Tibial nerve (tissue), 4 donors: ENCODE results near the gene ITM2C. TPM values are rescaled to one million over a fixed set of nuclear protein-coding genes. Genes with fewer than 3 reads are reported as not detected.

ENCODE experiments used
- DNase-seq, 2 donors: peaks; one replicate each; pipeline ENCODE4 v3.0.0-alpha.2; 2019; ENCODE audit warnings: low spot score in 2 of 2
- H3K27ac ChIP-seq, 4 donors: fragments of 200-600 bp; sonication (generic) in 3 of 4; one replicate each; pipeline ENCODE4 v1.5.1; 2017 to 2019; ENCODE audit warnings: mild to moderate bottlenecking in 1 of 4
- H3K27me3 ChIP-seq, 2 donors: fragments of 200-600 bp; sonication (generic) in 1 of 2; one replicate each; pipeline versions ENCODE4 v1.5.1 to v1.6.0; 2017 to 2019
- H3K36me3 ChIP-seq, 3 donors: fragments of 200-600 bp; sonication (generic); one replicate each; pipeline ENCODE4 v1.5.1; 2018 to 2019
- H3K4me1 ChIP-seq, 4 donors: fragments of 200-600 bp; sonication (generic) in 3 of 4; one replicate each; pipeline ENCODE4 v1.5.1; 2017 to 2019
- H3K4me3 ChIP-seq, 4 donors: fragments of 200-600 bp; sonication (generic) in 3 of 4; one replicate each; pipeline ENCODE4 v1.5.1; 2017 to 2019; ENCODE audit warnings: mild to moderate bottlenecking in 1 of 4, moderate library complexity in 1 of 4
- H3K9me3 ChIP-seq, 4 donors: fragments of 200-600 bp; sonication (generic) in 3 of 4; one replicate each; pipeline ENCODE4 v1.5.1; 2017 to 2019
- CTCF ChIP-seq, 5 experiments: fragments of 200-600 bp in 3 of 5; fragments of 450-650 bp in 2 of 5; sonication (generic) in 3 of 5; IDR thresholded peaks; one replicate each; pipeline ENCODE4 v1.5.1; 2016 to 2019; ENCODE audit warnings: antibody characterized with exemption in 5 of 5, mild to moderate bottlenecking in 3 of 5, moderate library complexity in 2 of 5
- EP300 ChIP-seq, 2 donors: sonication (generic); formaldehyde crosslinking; IDR thresholded peaks; one replicate each; pipeline ENCODE4 v1.6.1; 2017; ENCODE audit warnings: antibody characterized with exemption in 2 of 2, mild to moderate bottlenecking in 1 of 2
- POLR2A ChIP-seq, 2 donors: fragments of 450-650 bp; IDR thresholded peaks; one replicate each; pipeline ENCODE4 v1.6.1; 2017; ENCODE audit warnings: antibody characterized with exemption in 2 of 2, mild to moderate bottlenecking in 2 of 2, moderate library complexity in 2 of 2
- WGBS, 2 donors: methylation state at CpG; one replicate each; pipeline ENCODE4 v1.1.5; 2018; 5-methylcytosine and 5-hydroxymethylcytosine counted together
- total RNA-seq, 4 donors: library from RNA; depleted of rRNA; stranded (reverse); fragments of >200 nt; gene quantifications; one replicate each; pipeline ENCODE4 v1.1.0, GENCODE V29; 2016

The ITM2C gene
- total RNA-seq, 4 donors from 2014 or later, result 80.1 to 146 (median 128) TPM

GRCh38 chr2:230879891-230880290 is 15.1 kb downstream of the ITM2C start:
- Histone ChIP-seq H3K27ac (no peak overlapping the region), H3K27me3 (no peaks in the 10 kb centered on the region), H3K4me3 (no peak overlapping the region), H3K36me3 (peaks cover 0 to 45% (median 0%) of the 10 kb centered on the region in 3 donors), H3K9me3 (no peaks in the 10 kb centered on the region), H3K4me1 (peaks cover 0 to 7% (median 0%) of the 10 kb centered on the region in 4 donors)
- no peak for DNase-seq
- no peak for TF ChIP-seq CTCF (IDR thresholded peaks at IDR 0.05)
- TF ChIP-seq POLR2A (IDR thresholded peaks at IDR 0.05), result no peak
- TF ChIP-seq EP300 (IDR thresholded peaks at IDR 0.05), result no peak
- WGBS, 2 donors, result 82 to 92% methylated on average over 9 of the region's 9 CpGs

- no peak for DNase-seq
- H3K36me3 ChIP-seq, result peaks cover 0 to 25% (median 0%) of the 10 kb centered on the region in 3 donors
- H3K4me1 ChIP-seq, result peaks cover 0 to 7% (median 0%) of the 10 kb centered on the region in 4 donors
- H3K27me3 ChIP-seq, result no peaks in the 10 kb centered on the region
- 67 to 74% methylated on average over 7 of the region's 7 CpGs for WGBS, 2 donors
- no peak overlapping the region for H3K27ac ChIP-seq
- no peak overlapping the region for H3K4me3 ChIP-seq
- TF ChIP-seq POLR2A (IDR thresholded peaks at IDR 0.05) (no peak), EP300 (IDR thresholded peaks at IDR 0.05) (no peak), CTCF (IDR thresholded peaks at IDR 0.05) (no peak)
- H3K9me3 ChIP-seq, result no peaks in the 10 kb centered on the region
These were observed 17.1 kb downstream of the ITM2C start for GRCh38 chr2:230881840-230882239.

GRCh38 chr2:230885463-230886130 is 20.9 kb downstream of the ITM2C start:
- no peaks in the 10 kb centered on the region for H3K27me3 ChIP-seq
- no peaks in the 10 kb centered on the region for H3K4me1 ChIP-seq
- no peak overlapping the region for H3K4me3 ChIP-seq
- peak overlapping the region in 3 of 4 donors; percentile 56 to 81 (median 61) for H3K27ac ChIP-seq
- H3K9me3 ChIP-seq, result no peaks in the 10 kb centered on the region
- WGBS, 2 donors, result 46 to 51% methylated on average over 11 of the region's 11 CpGs
- H3K36me3 ChIP-seq, result no peaks in the 10 kb centered on the region
- TF ChIP-seq EP300 (IDR thresholded peaks at IDR 0.05) (peak in 1 of 2 donors; percentile 12), POLR2A (IDR thresholded peaks at IDR 0.05) (no peak)
- no peak for DNase-seq

GRCh38 chr2:230886206-230886605 is 21.5 kb downstream of the ITM2C start:
- TF ChIP-seq POLR2A (IDR thresholded peaks at IDR 0.05) (no peak), EP300 (IDR thresholded peaks at IDR 0.05) (no peak), CTCF (IDR thresholded peaks at IDR 0.05) (no peak)
- 35 to 54% methylated on average over 2 to 4 of the region's 5 CpGs for WGBS, 2 donors
- no peaks in the 10 kb centered on the region for H3K9me3 ChIP-seq

GRCh38 chr2:230886671-230887071 is 21.9 kb downstream of the ITM2C start:
- DNase-seq, result no peak
- Histone ChIP-seq H3K27me3 (no peaks in the 10 kb centered on the region), H3K9me3 (no peaks in the 10 kb centered on the region), H3K4me3 (no peak overlapping the region), H3K27ac (peak overlapping the region in 3 of 4 donors; percentile 56 to 81 (median 72)), H3K36me3 (no peaks in the 10 kb centered on the region), H3K4me1 (no peaks in the 10 kb centered on the region)
- WGBS, 2 donors, result 29 to 53% methylated on average over 13 to 14 of the region's 14 CpGs
- peak in 1 of 2 donors; percentile 24 for TF ChIP-seq EP300 (IDR thresholded peaks at IDR 0.05)
- TF ChIP-seq CTCF (IDR thresholded peaks at IDR 0.05), result no peak
- no peak for TF ChIP-seq POLR2A (IDR thresholded peaks at IDR 0.05)

More at GRCh38 chr2:230886206-230886605, 21.5 kb downstream of the ITM2C start:
- H3K4me1 ChIP-seq, result no peaks in the 10 kb centered on the region
- peak overlapping the region in 3 of 4 donors; percentile 56 to 81 (median 61) for H3K27ac ChIP-seq
- H3K27me3 ChIP-seq, result no peaks in the 10 kb centered on the region
- no peak overlapping the region for H3K4me3 ChIP-seq
- H3K36me3 ChIP-seq, result no peaks in the 10 kb centered on the region
- no peak for DNase-seq
